AG04450 (cell line): ENCODE measurements around the gene PALM. TPM values are rescaled to one million over a fixed set of nuclear protein-coding genes. Genes with fewer than 3 reads are reported as not detected.

Experiments used
- CTCF ChIA-PET: fragments of 300-600, 350-600 bp; formaldehyde crosslinking; extraction: SDS; loops from one replicate; lab custom pipeline; 2022; ENCODE audit warnings: antibody characterized with exemption, inconsistent platforms; lab: Charles Lee
- POLR2A ChIA-PET: fragments of 350-600 bp; formaldehyde crosslinking; extraction: SDS; loops from one replicate; lab custom pipeline; 2021; ENCODE audit warnings: antibody characterized with exemption, inconsistent platforms; lab: Yijun Ruan, JAX
- DNase-seq: peaks from one replicate; pipeline ENCODE4 v3.0.0-alpha.2; 2011; ENCODE audit warnings: low read depth, low spot score
- H3K27ac ChIP-seq: one replicate; pipeline ENCODE4 v1.5.1; 2012; ENCODE audit warnings: low read depth, low read length, control low read depth
- H3K27me3 ChIP-seq: one replicate; pipeline ENCODE4 v1.6.0; 2012; ENCODE audit warnings: low read length; ENCODE audit not compliant: control insufficient read depth, insufficient read depth
- H3K4me3 ChIP-seq: 2 replicates; pipeline ENCODE4 v1.5.1; 2011; ENCODE audit warnings: mild to moderate bottlenecking, low read depth, low read length, control low read depth
- H3K9me3 ChIP-seq: 2 replicates; pipeline ENCODE4 v1.5.1; 2012; ENCODE audit warnings: low read length; ENCODE audit not compliant: control insufficient read depth, insufficient read depth
- polyA plus RNA-seq: library from polyadenylated mRNA; depleted of rRNA; stranded (reverse); fragments of >200 nt; gene quantifications from 2 replicates; pipeline ENCODE4 v1.2.3, GENCODE V29; 2011
- TF ChIP-seq, protein P1 (sequence below): IDR thresholded peaks from 2 replicates; pipeline ENCODE4 v1.5.1; 2011; ENCODE audit warnings: low read depth, low read length, control low read depth, inconsistent platforms

Gene PALM
- polyA plus RNA-seq, 1 experiment: 1.8 TPM

DNA sequence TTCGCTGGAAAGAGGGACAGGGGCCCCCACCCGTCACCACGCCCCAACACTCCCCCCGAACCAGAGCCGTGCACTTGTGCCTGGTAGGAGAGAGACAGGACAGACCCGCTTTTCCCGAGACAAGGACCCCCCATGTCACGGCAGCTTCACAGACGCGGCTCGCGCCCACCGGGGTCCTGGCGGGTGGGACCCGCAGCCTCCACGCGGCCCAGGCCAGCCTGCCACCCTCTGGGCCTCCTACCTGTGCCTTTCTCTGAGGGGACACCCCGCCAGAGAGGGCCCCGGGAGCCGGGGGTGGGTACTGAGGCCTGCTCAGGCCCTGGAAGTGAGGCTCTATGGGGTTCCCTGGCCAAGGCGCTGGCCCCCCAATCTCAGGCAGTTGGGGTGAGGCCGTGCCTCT lies 38.2 kb downstream of the PALM start:
- TF ChIP-seq, protein P1, sequence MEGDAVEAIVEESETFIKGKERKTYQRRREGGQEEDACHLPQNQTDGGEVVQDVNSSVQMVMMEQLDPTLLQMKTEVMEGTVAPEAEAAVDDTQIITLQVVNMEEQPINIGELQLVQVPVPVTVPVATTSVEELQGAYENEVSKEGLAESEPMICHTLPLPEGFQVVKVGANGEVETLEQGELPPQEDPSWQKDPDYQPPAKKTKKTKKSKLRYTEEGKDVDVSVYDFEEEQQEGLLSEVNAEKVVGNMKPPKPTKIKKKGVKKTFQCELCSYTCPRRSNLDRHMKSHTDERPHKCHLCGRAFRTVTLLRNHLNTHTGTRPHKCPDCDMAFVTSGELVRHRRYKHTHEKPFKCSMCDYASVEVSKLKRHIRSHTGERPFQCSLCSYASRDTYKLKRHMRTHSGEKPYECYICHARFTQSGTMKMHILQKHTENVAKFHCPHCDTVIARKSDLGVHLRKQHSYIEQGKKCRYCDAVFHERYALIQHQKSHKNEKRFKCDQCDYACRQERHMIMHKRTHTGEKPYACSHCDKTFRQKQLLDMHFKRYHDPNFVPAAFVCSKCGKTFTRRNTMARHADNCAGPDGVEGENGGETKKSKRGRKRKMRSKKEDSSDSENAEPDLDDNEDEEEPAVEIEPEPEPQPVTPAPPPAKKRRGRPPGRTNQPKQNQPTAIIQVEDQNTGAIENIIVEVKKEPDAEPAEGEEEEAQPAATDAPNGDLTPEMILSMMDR: no peak
- Histone ChIP-seq H3K4me3 (no peak overlapping the region), H3K9me3 (peaks cover 55% of the 10 kb centered on the region), H3K27me3 (no peaks in the 10 kb centered on the region), H3K27ac (no peak overlapping the region)
- no peak for DNase-seq
- POLR2A ChIA-PET: no interaction called here
- CTCF ChIA-PET: no interaction called here

DNA sequence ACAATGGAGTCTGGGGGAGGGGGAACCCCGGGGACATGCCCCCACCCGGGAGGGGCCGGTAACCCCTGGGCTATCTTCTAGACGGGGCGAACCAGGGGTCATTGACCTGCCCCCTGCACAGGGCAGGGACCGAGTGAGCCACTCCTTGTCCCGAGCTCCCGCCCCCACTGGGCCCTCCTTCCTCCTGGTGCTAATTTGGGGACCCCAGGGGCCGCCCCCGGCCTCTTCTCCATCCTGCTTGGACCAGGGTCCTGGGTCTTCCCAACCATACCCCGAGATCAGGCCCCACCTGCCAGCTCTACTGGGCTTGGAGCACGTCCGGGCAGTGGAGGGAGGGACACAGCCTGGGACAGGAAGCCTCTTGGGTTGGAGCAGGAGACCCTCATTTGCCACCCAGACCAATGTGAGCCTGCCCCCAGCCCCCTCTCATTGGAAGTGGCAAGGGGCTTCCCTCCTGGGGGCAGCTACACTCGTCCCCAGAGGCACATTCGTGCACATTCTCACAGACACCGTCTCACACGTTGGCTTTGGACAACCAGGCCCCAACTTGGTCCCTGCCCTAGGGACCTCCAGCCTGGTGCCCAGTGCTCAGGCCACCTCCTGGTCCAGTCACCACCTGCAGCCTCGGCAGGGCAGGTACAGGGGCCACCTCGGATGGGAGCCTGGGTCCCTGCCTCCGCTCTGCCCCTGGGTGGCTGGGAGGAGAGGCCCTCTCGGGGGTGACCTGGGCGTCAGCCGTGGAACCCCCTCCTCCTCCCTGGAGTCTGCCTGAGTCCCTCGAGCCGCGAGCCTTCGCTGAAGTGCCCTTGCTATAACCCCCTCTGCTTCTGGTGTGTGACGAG lies 38.9 kb downstream of the PALM start:
- CTCF ChIA-PET: interaction anchor here (0.5 kb wide), 1 partner anchor 113 kb away, joined by 3 read pairs; no protein-coding TSS in a partner anchor
- Histone ChIP-seq H3K9me3 (peaks cover 55% of the 10 kb centered on the region), H3K4me3 (no peak overlapping the region), H3K27me3 (no peaks in the 10 kb centered on the region), H3K27ac (no peak overlapping the region)
- TF ChIP-seq, protein P1: no peak
- POLR2A ChIA-PET: no interaction called here
- no peak for DNase-seq

DNA sequence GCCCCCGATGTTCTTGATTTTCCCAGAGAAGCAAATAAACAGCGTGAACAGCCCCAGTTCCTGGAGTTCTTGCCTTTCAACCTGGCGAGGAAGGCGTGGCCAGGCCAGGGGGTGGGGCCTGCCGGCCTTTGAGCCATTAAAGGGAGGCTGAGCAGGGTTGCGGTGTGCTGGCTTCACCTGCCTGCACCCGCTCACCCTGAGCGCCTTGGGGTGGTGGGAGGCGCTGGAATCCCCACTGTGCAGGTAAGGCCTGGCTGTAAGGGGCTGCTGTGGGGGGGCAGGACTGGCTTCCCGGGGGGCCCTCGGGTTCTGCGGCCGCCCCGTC lies 39.5 kb downstream of the PALM start:
- no peak for DNase-seq
- Histone ChIP-seq H3K4me3 (no peak overlapping the region), H3K27ac (no peak overlapping the region), H3K9me3 (peaks cover 49% of the 10 kb centered on the region), H3K27me3 (no peaks in the 10 kb centered on the region)
- CTCF ChIA-PET: no interaction called here
- TF ChIP-seq, protein P1: no peak
- POLR2A ChIA-PET: no interaction called here

DNA sequence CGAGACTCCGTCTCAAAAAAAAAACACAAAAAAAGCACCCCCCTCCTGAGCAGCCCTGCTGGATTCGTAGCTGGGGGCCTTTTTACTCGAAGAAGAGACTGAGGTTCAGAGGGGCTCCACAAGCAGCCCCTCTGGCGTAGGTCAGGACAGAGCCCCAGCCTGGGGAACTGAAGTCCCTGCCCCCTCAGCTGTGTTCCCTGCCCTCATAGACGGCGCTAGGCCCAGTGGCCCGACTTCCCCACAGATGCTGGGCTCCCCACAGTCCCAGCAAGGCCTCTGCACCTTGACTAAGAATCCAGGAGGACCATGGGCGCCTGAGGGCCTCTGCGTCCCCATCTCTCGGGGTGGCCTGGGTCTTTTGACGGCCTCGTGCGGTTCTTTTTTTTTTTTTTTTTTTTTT lies 41.1 kb downstream of the PALM start:
- H3K27ac ChIP-seq: no peak overlapping the region
- no peak overlapping the region for H3K4me3 ChIP-seq
- no peaks in the 10 kb centered on the region for H3K27me3 ChIP-seq
- ChIA-PET CTCF (no interaction called here), POLR2A (no interaction called here)
- no peak for DNase-seq
- TF ChIP-seq, protein P1: no peak
- peaks cover 36% of the 10 kb centered on the region for H3K9me3 ChIP-seq

DNA sequence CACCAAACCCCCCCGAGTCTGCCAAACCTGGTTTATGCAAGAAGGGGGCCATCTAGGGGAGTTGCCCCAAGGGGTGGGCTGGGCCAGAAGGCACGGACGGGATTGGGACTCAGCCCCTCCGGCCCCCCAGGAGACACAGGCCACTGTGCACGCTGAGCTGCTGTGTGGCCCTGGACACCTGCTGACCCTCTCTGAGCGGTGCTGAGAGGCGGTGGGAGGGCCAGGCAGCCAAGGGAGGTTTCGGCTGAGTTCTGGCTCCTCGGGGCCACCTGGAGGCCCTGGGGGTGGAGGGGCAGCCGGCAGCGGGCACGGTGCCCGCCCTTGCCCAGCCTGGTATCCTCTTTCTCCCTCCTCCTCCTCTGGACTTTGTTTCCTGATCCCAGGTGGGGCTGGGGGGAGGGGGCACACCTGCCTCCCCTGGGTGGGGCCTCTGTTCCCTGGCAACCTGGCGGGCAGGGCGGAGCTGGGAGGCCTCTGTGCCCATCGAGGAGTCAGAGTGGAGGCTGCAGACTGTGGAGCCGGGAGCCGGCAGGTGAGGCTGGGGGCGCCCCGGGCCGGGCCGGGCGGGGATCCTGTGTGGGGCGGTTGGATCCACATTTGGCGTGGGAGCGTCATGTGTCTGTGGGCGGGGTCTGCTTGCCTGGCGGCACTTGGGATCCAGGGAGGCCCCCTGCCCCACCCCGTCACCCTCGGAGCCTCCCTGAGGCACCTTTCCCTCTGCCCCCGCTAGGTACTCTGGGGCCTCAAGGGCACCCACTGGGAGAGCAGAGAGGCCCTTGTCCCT lies 42.1 kb downstream of the PALM start, which contains the start of gene MISP:
MISP (plus strand) TSS at position 473 of the 784 bp plus-strand sequence. CDS start 5,835 bp downstream, outside the sequence.
- Histone ChIP-seq H3K27ac (peak within 1 kb of the TSS; percentile 87), H3K9me3 (peaks cover 29% of the 10 kb centered on the region), H3K4me3 (no peak within 1 kb of the TSS), H3K27me3 (no peaks in the 10 kb centered on the region)
- ChIA-PET CTCF (no interaction called here), POLR2A (no interaction called here)
- TF ChIP-seq, protein P1: no peak
- no peak for DNase-seq
